HPDE6-E6E7 (cell line): ENCODE measurements around the gene THRAP3.

Source experiments
- DNase-seq: peaks from one replicate; pipeline ENCODE4 v3.0.0; 2011; ENCODE audit warnings: missing footprints; ENCODE audit errors: extremely low spot score

The THRAP3 gene

DNA sequence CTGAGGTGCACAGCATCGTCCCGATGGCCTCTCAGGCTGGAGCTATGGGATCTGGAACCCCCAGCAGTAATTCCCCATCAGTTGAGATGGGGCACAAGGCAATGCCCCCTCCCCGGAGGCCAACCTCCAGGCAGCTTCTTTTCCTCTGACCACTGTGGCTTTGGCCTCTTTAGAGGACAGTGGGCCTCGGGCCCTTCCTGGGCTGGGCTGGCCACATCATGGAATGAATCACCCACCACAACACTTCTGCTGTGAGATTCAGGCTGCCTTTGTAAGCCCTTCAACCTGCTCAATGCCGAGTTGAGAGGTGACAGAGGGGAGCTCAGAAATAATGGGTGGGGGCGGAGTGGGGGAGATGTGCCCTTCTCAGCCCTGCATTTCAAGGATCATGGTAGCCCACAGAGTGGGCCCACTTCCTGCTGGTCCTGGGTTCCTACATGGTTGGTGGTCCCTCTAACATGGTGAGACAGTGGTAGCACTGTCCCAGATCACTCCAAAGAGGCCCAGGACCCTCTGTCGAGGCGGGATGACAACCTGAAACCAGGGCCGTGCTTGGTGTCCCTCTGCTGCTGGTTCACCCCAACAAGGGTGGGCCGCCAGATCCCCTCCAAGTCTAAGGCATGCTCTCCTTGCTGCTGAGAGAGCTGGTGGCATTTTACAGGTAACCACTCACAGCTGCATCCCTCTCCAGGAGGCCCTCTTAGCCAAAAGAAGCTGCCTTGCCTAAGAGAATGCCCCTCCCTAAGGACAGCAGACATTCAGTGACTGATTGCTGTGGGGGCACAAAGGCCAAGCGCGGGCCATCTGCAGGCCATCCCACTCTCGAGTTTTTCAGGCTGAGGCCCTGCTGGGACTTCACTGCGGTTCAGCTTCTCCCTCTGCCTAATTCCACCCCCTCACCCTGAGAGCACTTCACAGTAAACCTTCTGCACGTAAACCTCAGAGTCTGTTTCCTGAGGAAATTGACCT, 129.0 kb downstream of the THRAP3 start:
- DNase-seq: peak; percentile 44

DNA sequence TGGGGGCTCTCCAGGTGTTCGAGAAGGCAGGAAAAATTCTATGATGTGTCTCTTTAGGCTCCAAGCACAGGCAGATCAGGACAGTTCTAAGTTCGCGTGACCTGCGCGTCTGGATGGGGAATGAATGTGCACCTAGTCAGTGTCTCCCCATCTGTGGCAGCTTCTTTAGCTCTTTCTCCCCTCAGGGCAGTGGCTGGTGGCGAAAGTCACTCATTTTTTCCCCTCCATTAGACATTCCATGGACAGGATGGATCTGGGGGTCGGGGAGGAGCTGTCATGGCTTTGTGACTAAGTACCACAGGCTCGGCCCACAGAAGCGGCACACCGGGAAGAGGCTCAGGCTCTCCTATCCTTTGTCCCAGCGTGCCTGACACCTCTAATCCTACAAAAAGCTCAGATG, 130.2 kb downstream of the THRAP3 start:
- DNase-seq: no peak
